ENCODE measurements around the gene NABP2.

DNA sequence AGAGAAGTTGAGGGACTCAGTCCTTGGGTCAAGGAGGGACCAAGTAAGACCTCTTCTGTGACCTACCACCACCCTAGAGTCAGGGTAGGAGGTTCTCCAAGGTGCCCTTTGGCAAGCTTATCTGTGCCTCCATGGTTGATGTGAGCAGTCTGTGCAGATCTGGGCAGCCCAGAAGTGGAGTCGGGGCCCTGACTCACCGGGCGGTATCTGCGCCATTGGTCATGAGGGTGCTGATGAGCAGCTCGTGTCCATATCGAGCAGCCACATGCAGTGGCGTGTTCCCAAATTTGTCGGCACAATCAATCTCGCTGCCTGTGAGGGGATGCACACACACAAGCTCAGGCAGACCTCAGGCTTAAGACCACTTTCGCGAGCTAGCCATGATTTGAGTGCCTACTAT, 28.9 kb downstream of the NABP2 start:
- TF ChIP-seq, protein P1, sequence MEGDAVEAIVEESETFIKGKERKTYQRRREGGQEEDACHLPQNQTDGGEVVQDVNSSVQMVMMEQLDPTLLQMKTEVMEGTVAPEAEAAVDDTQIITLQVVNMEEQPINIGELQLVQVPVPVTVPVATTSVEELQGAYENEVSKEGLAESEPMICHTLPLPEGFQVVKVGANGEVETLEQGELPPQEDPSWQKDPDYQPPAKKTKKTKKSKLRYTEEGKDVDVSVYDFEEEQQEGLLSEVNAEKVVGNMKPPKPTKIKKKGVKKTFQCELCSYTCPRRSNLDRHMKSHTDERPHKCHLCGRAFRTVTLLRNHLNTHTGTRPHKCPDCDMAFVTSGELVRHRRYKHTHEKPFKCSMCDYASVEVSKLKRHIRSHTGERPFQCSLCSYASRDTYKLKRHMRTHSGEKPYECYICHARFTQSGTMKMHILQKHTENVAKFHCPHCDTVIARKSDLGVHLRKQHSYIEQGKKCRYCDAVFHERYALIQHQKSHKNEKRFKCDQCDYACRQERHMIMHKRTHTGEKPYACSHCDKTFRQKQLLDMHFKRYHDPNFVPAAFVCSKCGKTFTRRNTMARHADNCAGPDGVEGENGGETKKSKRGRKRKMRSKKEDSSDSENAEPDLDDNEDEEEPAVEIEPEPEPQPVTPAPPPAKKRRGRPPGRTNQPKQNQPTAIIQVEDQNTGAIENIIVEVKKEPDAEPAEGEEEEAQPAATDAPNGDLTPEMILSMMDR (IDR thresholded peaks at IDR 0.05) = no peak
- TF ChIP-seq POLR2A (IDR thresholded peaks at IDR 0.05) = no peak

Data from testis (tissue), 2 donors.